ENCODE measurements around the gene NCOA1.

DNA sequence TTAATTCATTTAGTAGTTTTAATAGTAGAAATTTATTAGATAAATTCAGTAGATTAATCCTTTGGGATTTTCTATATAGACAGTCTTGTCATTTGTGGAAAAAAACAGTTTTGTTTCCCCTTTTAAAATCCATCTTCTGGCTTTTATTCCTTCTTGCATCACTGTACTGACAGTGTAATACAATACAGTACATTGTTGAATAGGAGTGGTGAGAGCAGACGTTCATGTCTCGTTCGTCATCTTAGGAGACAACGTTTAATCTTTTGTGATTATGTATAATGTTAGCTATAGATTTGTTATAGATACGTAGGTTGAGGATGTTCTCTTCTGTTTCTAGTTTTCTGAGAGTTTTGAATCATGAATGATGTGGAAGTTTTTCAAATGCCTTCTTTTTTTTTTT lies 61.8 kb downstream of the NCOA1 start:
- TF ChIP-seq NFRKB (IDR thresholded peaks at IDR 0.05) (no peak), L3MBTL2 (conservative IDR thresholded peaks at IDR 0.05) (no peak), ELF4 (IDR thresholded peaks at IDR 0.05) (no peak), BHLHE40 (IDR thresholded peaks at IDR 0.05; ENCODE audit: borderline replicate concordance) (no peak)
- TF ChIP-seq, protein P1, sequence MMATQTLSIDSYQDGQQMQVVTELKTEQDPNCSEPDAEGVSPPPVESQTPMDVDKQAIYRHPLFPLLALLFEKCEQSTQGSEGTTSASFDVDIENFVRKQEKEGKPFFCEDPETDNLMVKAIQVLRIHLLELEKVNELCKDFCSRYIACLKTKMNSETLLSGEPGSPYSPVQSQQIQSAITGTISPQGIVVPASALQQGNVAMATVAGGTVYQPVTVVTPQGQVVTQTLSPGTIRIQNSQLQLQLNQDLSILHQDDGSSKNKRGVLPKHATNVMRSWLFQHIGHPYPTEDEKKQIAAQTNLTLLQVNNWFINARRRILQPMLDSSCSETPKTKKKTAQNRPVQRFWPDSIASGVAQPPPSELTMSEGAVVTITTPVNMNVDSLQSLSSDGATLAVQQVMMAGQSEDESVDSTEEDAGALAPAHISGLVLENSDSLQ (IDR thresholded peaks at IDR 0.05) = no peak

Measured in HEK293T (cell line).